ENCODE data around the gene SLC16A3.
"Not testable (repeated sequence)": the region's sequence is repeated elsewhere in the genome, so short reads cannot be mapped to it uniquely, and the experiment has no call there.

The SLC16A3 gene

DNA sequence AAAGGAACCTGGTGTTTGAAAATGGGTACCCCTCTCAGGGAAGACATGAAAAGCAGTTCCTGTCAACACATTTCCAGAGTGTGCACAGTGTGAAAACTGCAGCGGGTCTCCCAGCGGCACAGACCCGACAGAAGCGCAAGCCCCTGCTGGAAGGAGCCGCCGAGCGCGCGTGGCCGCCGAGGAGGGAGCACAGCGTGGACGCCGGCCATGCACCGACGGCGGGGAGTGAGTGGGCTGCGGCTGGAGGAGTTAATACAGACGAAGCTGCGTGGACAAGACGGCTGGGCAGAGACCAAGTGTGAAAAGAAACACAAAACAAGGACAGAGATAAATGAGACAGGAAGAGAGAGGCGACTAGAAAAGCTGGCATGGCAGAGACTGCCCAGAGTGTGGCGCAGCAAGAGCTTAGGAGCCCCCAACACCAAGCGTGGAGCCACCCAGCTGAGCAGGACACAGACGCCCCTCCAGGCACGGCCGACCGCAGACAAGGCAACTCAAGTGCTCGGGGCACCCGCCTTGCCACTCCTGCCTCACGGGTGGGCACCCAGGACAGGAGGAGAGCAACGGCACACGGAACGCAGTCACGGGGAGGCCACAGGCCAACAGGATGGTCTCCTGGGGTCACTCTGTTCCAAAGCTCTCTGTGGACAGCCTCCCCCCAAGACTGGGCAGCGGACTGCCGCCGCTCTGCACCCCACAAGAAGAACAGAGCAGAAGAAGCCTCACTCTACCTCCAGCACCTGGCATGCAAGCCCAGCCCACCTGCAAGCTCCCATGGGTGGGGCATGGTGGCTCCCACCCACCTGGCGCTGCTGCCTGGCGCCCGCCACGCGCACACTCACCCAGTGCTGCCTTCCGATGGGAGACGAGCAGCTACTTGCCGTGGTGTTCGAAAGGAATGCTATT, 16.5 kb downstream of the SLC16A3 start:
- no peak for DNase-seq (ENCODE audit: low read depth in 1 of 2, low spot score in 1 of 2)

- DNase-seq (ENCODE audit: low read depth in 1 of 2, low spot score in 1 of 2): no peak
Measured at GRCh38 chr17:82246040-82246364, 17.2 kb downstream of the SLC16A3 start.

- DNase-seq (ENCODE audit: low read depth in 1 of 2, low spot score in 1 of 2): no peak
Measured at GRCh38 chr17:82246365-82247181, 17.7 kb downstream of the SLC16A3 start.

GRCh38 chr17:82247182-82247823, 18.5 kb downstream of the SLC16A3 start:
- DNase-seq (ENCODE audit: low read depth in 1 of 2, low spot score in 1 of 2): no peak

DNA sequence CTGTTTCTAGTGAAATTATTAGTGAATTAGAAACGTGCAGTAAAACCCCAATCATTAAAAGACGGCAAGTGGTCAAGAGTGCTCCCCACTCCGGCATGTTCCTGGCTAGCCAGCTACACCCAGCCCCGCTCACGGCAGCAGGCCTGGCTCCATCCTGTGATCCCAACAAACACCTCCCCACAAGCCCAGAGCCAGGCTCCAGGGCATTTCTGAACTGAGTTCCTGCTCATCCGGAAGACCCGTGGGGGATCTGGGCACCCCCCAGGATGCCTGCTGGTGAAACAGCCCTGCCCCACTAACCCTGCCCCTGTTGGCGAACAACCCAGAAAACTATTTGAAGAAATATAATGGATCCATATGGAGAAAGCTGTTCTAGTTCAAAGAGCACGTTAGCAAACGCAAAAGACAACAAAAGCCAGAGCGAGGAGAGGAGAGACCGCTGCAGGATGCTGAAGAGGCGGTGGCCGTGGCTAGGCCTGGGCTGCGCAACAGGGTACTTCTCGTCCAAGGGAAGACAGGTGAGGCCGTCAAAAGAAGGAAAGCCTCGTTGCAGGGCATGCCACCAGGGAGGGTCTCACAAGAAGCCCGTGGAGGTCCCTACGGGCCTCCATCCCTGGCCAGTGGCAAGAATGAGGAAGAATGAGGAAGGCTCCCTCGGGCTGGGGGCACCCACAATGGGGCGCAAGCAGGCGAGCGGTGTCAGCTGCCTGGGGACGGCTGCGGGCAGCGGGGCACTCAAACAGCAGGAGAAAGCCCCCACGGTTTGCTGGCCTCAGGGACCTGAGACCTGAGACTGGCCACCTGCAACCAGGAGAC, 19.2 kb downstream of the SLC16A3 start:
- no peak for DNase-seq (ENCODE audit: low read depth in 1 of 2, low spot score in 1 of 2)

- DNase-seq (ENCODE audit: low read depth in 1 of 2, low spot score in 1 of 2): no peak
Measured at GRCh38 chr17:82248815-82249674, 20.2 kb downstream of the SLC16A3 start.

DNA sequence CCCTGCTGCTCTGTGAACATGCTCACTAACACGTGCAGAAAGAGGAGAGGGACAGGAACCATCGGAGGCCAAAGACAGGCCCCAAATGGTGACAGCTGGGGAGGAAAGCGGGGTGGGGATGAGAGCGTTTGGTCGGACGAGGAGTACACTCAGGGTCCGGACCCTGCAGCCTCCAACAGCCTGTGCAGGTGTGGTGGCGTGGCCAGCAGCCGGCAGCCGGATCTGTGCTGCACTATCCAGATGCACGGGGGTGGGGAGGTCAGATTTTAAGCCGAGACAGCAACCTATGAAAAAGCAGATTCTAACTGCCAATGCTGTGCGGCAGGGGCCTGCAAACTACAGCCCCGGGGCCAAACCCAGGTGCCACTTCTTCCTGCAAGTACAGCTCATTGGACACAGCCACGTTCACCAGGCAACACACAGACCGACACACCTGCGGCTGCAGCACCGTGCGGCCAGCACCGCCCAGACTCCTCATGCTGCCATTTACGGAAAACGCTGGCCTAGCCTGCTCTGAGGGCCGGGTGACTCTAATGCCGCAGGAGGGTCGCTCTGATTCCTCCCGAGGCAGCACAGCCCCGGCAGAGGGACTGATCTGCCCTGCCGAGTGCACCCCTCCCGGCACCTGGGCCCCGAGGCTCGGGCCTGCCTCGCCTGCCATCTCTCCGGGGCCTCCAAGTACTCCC, 21.2 kb downstream of the SLC16A3 start:
- DNase-seq (ENCODE audit: low read depth in 1 of 2, low spot score in 1 of 2): no peak

- DNase-seq (ENCODE audit: low read depth in 1 of 2, low spot score in 1 of 2): no peak
Measured at GRCh38 chr17:82250868-82251500, 22.1 kb downstream of the SLC16A3 start.

DNA sequence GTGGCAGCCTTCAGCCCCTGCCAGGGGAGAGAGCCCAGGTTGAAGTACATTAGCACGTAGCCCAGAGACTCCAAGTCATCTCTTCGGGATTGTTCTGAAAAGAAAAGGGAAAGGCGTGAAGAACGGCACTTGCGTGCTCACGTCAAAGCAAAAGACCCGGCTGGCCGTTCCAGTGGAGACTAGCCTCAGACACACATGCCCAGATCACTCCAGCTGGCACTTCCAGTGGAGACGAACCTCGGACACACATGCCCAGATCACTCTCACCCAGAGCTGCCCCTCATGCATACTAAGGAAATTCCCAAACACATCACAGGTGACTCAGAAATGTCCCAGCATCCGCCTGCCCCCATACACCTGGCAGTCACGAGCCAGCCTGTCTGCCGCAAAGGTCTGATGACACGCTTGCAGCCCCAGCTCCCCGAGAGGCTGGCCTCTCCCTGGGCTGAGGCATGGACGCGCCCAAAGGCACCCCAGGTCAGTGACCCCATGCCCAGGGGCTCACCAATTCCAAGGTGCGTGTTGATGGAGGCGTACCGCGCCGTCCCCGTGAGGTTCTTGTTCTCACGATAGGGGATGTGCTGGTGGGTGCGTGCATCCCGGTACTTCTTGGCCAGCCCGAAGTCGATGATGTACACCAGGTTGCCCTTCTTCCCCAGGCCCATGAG, 23.8 kb downstream of the SLC16A3 start:
- no peak for DNase-seq (ENCODE audit: low read depth in 1 of 2, low spot score in 1 of 2)

- no peak for DNase-seq (ENCODE audit: low read depth in 1 of 2, low spot score in 1 of 2)
Measured at GRCh38 chr17:82253179-82253544, 24.3 kb downstream of the SLC16A3 start.

DNA sequence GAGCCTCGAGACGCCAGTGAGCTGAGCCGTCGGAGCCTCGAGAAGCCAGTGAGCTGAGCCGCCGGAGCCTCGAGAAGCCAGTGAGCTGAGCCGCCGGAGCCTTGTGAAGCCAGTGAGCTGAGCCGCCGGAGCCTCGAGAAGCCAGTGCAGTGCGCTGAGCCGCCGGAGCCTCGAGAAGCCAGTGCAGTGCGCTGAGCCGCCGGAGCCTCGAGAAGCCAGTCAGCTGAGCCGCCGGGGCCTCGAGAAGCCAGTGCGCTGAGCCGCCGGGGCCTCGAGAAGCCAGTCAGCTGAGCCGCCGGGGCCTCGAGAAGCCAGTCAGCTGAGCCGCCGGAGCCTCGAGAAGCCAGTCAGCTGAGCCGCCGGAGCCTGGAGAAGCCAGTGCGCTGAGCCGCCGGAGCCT, 25.3 kb downstream of the SLC16A3 start:
- not testable (repeated sequence) for DNase-seq (ENCODE audit: low read depth in 1 of 2, low spot score in 1 of 2)

GRCh38 chr17:82254746-82255145, 25.9 kb downstream of the SLC16A3 start:
- not testable (repeated sequence) for DNase-seq (ENCODE audit: low read depth in 1 of 2, low spot score in 1 of 2)

- DNase-seq (ENCODE audit: low read depth in 1 of 2, low spot score in 1 of 2): no peak
Measured at GRCh38 chr17:82255402-82255972, 26.6 kb downstream of the SLC16A3 start.

DNA sequence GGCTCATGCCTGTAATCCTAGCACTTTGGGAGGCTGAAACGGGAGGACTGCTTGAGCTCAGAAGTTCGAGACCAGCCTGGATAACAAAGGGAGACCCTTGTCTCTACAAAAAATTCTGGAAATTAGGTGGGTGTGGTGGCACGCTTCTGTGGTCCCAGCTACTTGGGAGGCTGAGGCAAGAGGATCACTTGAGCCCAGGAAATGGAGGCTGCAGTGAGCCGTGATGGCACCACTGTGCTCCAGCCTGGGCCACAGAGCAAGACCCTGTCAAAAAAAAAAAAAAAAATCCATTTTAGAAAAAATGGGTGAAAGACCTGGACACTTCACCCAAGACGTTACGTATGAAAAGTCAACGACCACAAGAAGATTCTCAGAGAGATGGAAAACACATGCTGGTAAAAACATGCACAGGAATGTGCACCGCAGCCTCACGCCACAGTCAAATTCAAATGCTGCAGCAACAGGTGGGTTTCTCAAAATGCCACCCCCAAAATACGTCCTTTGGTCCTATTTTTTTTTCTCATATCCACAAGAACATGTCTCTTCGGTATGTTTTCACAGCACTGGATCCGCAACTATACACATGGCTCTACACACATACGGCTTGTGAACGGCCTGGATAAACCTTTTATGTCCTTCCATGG, 27.5 kb downstream of the SLC16A3 start:
- DNase-seq (ENCODE audit: low read depth in 1 of 2, low spot score in 1 of 2): no peak

GRCh38 chr17:82257473-82257872, 28.6 kb downstream of the SLC16A3 start:
- DNase-seq (ENCODE audit: low read depth in 1 of 2, low spot score in 1 of 2): peak in 1 of 2 donors; percentile 46

DNA sequence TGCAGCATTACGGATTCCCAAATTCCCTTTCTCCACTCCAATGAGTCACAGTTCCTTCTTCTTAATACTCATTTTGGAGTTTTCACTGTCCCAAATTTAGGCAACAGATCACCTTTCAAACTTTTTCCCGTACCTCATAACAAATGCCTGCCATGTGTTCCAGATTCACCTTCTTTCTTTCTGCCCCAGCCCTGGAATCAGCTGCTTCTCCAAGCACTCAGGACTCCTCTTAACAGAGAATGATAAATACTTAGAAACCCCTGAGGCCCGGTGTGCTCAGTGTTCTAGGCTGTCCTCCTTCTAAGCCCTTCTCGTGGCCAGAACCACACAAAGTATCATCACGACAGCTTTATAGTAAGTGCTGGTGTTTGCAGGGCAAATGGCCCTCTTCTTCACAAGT, 29.7 kb downstream of the SLC16A3 start:
- no peak for DNase-seq (ENCODE audit: low read depth in 1 of 2, low spot score in 1 of 2)

Measured in activated CD4-positive, alpha-beta T cell treated with anti-CD3 and anti-CD28 coated beads, Interleukin-2, amount 50 U/mL, for 24 hours (primary cell).